Neural cell (in vitro differentiated cells): Measurements from ENCODE around the gene CCKAR. TPM values are rescaled to one million over a fixed set of nuclear protein-coding genes. Genes with fewer than 3 reads are reported as not detected.
"Not testable (repeated sequence)": the region's sequence is repeated elsewhere in the genome, so short reads cannot be mapped to it uniquely, and the experiment has no call there.

Experiments
- H2AFZ ChIP-seq: fragments of 200-600, 300-800 bp; sonication (generic), shearing (Covaris generic); 2 replicates; pipeline ENCODE4 v1.6.0; 2014; ENCODE audit warnings: low read depth, mild to moderate bottlenecking, antibody characterized with exemption, low read length, moderate library complexity
- H3F3A ChIP-seq: fragments of 200-600 bp; shearing (Covaris generic); 2 replicates; pipeline ENCODE4 v1.6.1; 2016; ENCODE audit warnings: mild to moderate bottlenecking, moderate library complexity, mixed read lengths, antibody characterized with exemption, low read length; ENCODE audit not compliant: insufficient read depth, poor library complexity, severe bottlenecking
- H3K27ac ChIP-seq: fragments of 200-600, 300-800 bp; sonication (generic), shearing (Covaris generic); 2 replicates; pipeline ENCODE4 v1.5.1; 2014; ENCODE audit warnings: mild to moderate bottlenecking, low read length, moderate library complexity
- H3K27me3 ChIP-seq: fragments of 300-800, 200-600 bp; sonication (generic), shearing (Covaris generic); 2 replicates; pipeline ENCODE4 v1.6.0; 2014; ENCODE audit warnings: mild to moderate bottlenecking, low read depth, low read length, moderate library complexity; ENCODE audit not compliant: insufficient read depth
- H3K36me3 ChIP-seq: fragments of 300-800, 200-600 bp; sonication (generic), shearing (Covaris generic); 2 replicates; pipeline ENCODE4 v1.5.1; 2014; ENCODE audit warnings: mild to moderate bottlenecking, antibody characterized with exemption, low read length, moderate library complexity; ENCODE audit not compliant: insufficient read depth
- H3K4me2 ChIP-seq: fragments of 300-800, 200-600 bp; sonication (generic), shearing (Covaris generic); 2 replicates; pipeline ENCODE4 v1.6.0; 2014; ENCODE audit warnings: mild to moderate bottlenecking, low read length
- H3K4me3 ChIP-seq: fragments of 300-800, 200-600 bp; sonication (generic), shearing (Covaris generic); 2 replicates; pipeline ENCODE4 v1.5.1; 2014; ENCODE audit warnings: mild to moderate bottlenecking, low read length, moderate library complexity
- H3K79me2 ChIP-seq: fragments of 200-600 bp; shearing (Covaris generic); replicated peaks from 2 replicates; pipeline ENCODE4 v1.6.0; 2014; ENCODE audit warnings: mild to moderate bottlenecking, low read length, moderate library complexity; ENCODE audit not compliant: insufficient read depth
- H3K9ac ChIP-seq: fragments of 300-800, 200-600 bp; sonication (generic), shearing (Covaris generic); 2 replicates; pipeline ENCODE4 v1.6.1; 2016; ENCODE audit warnings: mild to moderate bottlenecking, low read length, mixed read lengths
- H3K9me2 ChIP-seq: fragments of 200-600 bp; shearing (Covaris generic); 2 replicates; pipeline ENCODE4 v1.6.1; 2016; ENCODE audit warnings: mild to moderate bottlenecking, low read length, mixed read lengths; ENCODE audit not compliant: insufficient read depth
- H3K9me3 ChIP-seq: fragments of 200-600, 300-800 bp; sonication (generic), shearing (Covaris generic); 2 replicates; pipeline ENCODE4 v1.6.1; 2016; ENCODE audit warnings: mild to moderate bottlenecking, mixed run types, low read length, moderate library complexity, mixed read lengths
- H4K20me1 ChIP-seq: fragments of 200-600 bp; shearing (Covaris generic); 2 replicates; pipeline ENCODE4 v1.6.1; 2016; ENCODE audit warnings: mild to moderate bottlenecking, mixed run types; ENCODE audit not compliant: insufficient read depth
- EP300 ChIP-seq: fragments of 450-650 bp; conservative IDR thresholded peaks from 2 replicates; pipeline ENCODE4 v1.6.1; 2014; ENCODE audit warnings: antibody characterized with exemption, mild to moderate bottlenecking, moderate library complexity; ENCODE audit not compliant: poor library complexity, severe bottlenecking
- EZH2 ChIP-seq: fragments of 200-600, 300-800 bp; shearing (Covaris generic), sonication (generic); IDR thresholded peaks from 2 replicates; pipeline ENCODE4 v1.6.1; 2014; ENCODE audit warnings: antibody characterized with exemption, low read length, borderline replicate concordance, mild to moderate bottlenecking; ENCODE audit not compliant: insufficient read depth, poor library complexity, severe bottlenecking
- MXI1 ChIP-seq: fragments of 450-650 bp; conservative IDR thresholded peaks from 2 replicates; pipeline ENCODE4 v1.6.1; 2014; ENCODE audit warnings: antibody characterized with exemption, mild to moderate bottlenecking; ENCODE audit not compliant: poor library complexity, severe bottlenecking
- POLR2AphosphoS5 ChIP-seq: IDR thresholded peaks from 2 replicates; pipeline ENCODE4 v1.6.1; 2012
- RAD21 ChIP-seq: fragments of 450-650 bp; conservative IDR thresholded peaks from 2 replicates; pipeline ENCODE4 v1.6.1; 2014; ENCODE audit warnings: antibody characterized with exemption, mild to moderate bottlenecking, moderate library complexity
- SMC3 ChIP-seq: fragments of 450-650 bp; conservative IDR thresholded peaks from 2 replicates; pipeline ENCODE4 v1.6.1; 2014; ENCODE audit warnings: antibody characterized with exemption, mild to moderate bottlenecking, moderate library complexity; ENCODE audit not compliant: poor library complexity
- TAF1 ChIP-seq: IDR thresholded peaks from 2 replicates; pipeline ENCODE4 v1.6.1; 2012; ENCODE audit warnings: low read depth
- polyA plus RNA-seq: library from polyadenylated mRNA; depleted of rRNA; stranded (reverse); fragments of >200 nt; gene quantifications from 2 replicates; pipeline ENCODE4 v1.2.3, GENCODE V29; 2014
- TF ChIP-seq, protein P1 (sequence below): fragments of 450-650 bp; IDR thresholded peaks from 2 replicates; pipeline ENCODE4 v1.5.1; 2014; ENCODE audit warnings: antibody characterized with exemption, mild to moderate bottlenecking, moderate library complexity; ENCODE audit not compliant: poor library complexity, severe bottlenecking
- TF ChIP-seq, protein P2 (sequence below): IDR thresholded peaks from 2 replicates; pipeline ENCODE4 v1.6.1; 2012; ENCODE audit warnings: borderline replicate concordance

The CCKAR gene
- polyA plus RNA-seq, 1 donor from 2014 or later: not detected

DNA sequence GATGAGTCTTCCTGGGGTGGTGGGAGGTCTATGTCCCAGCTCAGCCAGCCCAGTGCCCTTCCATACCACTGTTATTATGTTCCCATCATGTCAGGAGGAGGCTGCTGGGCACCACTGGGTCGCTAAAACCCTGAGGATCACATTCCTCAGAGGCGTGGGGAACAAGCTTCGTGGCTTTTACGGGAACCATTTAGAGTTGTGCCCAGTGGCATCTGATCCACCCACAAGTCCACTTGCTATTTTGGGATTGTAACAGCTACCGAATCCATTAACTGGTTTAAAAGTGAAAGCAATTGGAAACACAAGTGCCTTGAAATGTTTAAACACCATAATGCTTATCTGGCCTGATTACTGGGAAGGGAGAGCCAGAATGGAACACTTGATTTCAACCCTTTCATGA is 13.1 kb upstream of the CCKAR start:
- Histone ChIP-seq H3K27ac (no peak overlapping the region), H2AFZ (no peak overlapping the region), H3K4me3 (no peak overlapping the region), H3K9me3 (no peaks in the 10 kb centered on the region), H3K4me2 (no peak overlapping the region), H3F3A (no peaks in the 10 kb centered on the region), H4K20me1 (no peaks in the 10 kb centered on the region), H3K27me3 (no peaks in the 10 kb centered on the region), H3K36me3 (no peaks in the 10 kb centered on the region), H3K9ac (no peak overlapping the region), H3K9me2 (no peaks in the 10 kb centered on the region), H3K79me2 (no peaks in the 10 kb centered on the region)
- TF ChIP-seq EZH2 (no peak), TAF1 (no peak), POLR2AphosphoS5 (no peak), EP300 (no peak), RAD21 (no peak), MXI1 (no peak), SMC3 (no peak)
- TF ChIP-seq, protein P1, sequence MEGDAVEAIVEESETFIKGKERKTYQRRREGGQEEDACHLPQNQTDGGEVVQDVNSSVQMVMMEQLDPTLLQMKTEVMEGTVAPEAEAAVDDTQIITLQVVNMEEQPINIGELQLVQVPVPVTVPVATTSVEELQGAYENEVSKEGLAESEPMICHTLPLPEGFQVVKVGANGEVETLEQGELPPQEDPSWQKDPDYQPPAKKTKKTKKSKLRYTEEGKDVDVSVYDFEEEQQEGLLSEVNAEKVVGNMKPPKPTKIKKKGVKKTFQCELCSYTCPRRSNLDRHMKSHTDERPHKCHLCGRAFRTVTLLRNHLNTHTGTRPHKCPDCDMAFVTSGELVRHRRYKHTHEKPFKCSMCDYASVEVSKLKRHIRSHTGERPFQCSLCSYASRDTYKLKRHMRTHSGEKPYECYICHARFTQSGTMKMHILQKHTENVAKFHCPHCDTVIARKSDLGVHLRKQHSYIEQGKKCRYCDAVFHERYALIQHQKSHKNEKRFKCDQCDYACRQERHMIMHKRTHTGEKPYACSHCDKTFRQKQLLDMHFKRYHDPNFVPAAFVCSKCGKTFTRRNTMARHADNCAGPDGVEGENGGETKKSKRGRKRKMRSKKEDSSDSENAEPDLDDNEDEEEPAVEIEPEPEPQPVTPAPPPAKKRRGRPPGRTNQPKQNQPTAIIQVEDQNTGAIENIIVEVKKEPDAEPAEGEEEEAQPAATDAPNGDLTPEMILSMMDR: no peak
- TF ChIP-seq, protein P2, sequence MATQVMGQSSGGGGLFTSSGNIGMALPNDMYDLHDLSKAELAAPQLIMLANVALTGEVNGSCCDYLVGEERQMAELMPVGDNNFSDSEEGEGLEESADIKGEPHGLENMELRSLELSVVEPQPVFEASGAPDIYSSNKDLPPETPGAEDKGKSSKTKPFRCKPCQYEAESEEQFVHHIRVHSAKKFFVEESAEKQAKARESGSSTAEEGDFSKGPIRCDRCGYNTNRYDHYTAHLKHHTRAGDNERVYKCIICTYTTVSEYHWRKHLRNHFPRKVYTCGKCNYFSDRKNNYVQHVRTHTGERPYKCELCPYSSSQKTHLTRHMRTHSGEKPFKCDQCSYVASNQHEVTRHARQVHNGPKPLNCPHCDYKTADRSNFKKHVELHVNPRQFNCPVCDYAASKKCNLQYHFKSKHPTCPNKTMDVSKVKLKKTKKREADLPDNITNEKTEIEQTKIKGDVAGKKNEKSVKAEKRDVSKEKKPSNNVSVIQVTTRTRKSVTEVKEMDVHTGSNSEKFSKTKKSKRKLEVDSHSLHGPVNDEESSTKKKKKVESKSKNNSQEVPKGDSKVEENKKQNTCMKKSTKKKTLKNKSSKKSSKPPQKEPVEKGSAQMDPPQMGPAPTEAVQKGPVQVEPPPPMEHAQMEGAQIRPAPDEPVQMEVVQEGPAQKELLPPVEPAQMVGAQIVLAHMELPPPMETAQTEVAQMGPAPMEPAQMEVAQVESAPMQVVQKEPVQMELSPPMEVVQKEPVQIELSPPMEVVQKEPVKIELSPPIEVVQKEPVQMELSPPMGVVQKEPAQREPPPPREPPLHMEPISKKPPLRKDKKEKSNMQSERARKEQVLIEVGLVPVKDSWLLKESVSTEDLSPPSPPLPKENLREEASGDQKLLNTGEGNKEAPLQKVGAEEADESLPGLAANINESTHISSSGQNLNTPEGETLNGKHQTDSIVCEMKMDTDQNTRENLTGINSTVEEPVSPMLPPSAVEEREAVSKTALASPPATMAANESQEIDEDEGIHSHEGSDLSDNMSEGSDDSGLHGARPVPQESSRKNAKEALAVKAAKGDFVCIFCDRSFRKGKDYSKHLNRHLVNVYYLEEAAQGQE: no peak

DNA sequence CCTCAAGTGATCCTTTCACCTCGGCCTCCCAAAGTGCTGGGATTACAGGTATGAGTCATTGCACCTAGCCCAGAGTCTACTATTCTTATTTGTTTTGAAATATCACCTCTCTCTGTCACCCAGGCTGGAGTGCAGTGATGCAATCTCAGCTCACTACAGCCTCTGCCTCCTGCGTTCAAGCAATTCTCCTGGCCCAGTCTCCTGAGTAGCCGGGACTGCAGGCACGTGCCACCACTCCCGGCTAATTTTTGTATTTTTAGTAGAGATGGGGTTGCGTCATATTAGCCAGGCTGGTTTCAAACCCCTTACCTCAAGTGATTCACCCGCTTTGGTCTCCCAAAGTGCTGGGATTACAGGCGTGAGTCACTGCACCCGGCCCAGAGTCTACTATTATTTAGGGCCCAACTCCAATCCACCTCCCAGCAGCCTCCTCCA is 10.3 kb upstream of the CCKAR start:
- not testable (repeated sequence) for H3K27ac ChIP-seq, H3K4me3 ChIP-seq, H3K9me3 ChIP-seq, H3K79me2 ChIP-seq, H2AFZ ChIP-seq, H4K20me1 ChIP-seq, H3K9me2 ChIP-seq, H3K36me3 ChIP-seq, H3K27me3 ChIP-seq, H3K9ac ChIP-seq, H3F3A ChIP-seq, H3K4me2 ChIP-seq

DNA sequence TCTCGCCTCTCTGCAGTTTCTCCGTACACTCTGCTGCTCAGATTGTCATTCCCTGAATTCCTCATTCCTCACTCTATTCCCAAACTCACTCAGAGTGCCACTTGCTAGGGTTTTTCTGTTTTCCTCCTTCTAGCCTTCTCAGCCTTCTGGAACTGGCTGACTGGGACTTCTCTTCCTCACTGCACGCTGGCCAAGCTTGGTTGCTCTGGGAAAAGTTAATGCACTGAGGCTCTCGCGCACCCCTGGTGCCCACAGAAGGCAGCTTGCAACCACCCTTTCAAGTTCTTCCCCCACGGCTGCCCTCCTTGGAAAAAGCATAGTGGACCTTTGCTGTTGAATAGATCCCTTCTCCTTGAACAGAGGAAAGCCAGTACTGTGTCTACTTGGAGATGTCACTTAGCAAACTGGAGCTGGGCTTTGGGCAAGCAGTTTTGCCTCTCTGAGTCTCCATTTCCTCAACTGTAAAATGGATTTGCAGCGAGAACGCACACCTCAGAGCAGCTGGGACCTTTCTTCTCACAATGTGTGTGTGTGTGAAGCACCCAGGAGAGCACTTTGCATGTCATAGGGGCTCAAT is 6.0 kb upstream of the CCKAR start:
- no peaks in the 10 kb centered on the region for H3F3A ChIP-seq
- H3K79me2 ChIP-seq: no peaks in the 10 kb centered on the region
- no peaks in the 10 kb centered on the region for H3K27me3 ChIP-seq
- H2AFZ ChIP-seq: no peak overlapping the region
- H3K9ac ChIP-seq: no peak overlapping the region
- H3K9me2 ChIP-seq: no peaks in the 10 kb centered on the region
- H3K9me3 ChIP-seq: no peaks in the 10 kb centered on the region
- no peak for TF ChIP-seq RAD21
- TF ChIP-seq POLR2AphosphoS5: no peak
- TF ChIP-seq TAF1: no peak
- TF ChIP-seq EZH2: no peak
- no peak overlapping the region for H3K27ac ChIP-seq
- H4K20me1 ChIP-seq: no peaks in the 10 kb centered on the region
- H3K4me3 ChIP-seq: no peak overlapping the region
- no peaks in the 10 kb centered on the region for H3K36me3 ChIP-seq
- no peak overlapping the region for H3K4me2 ChIP-seq
